Forelimb muscle (tissue), 1 donor: ENCODE data around the gene NRCAM. TPM values are rescaled to one million over a fixed set of nuclear protein-coding genes. Genes with fewer than 3 reads are reported as not detected.

ENCODE experiments used
- DNase-seq: peaks from one replicate; pipeline ENCODE4 v3.0.0-alpha.2; 2013; ENCODE audit warnings: low read depth
- polyA plus RNA-seq: library from polyadenylated mRNA; unstranded; fragments of 120-200 nt; gene quantifications from one replicate; pipeline ENCODE4 v1.2.1, GENCODE V29; 2013; ENCODE audit not compliant: insufficient read length

The NRCAM gene
- polyA plus RNA-seq, 1 donor: 34.9 TPM

DNA sequence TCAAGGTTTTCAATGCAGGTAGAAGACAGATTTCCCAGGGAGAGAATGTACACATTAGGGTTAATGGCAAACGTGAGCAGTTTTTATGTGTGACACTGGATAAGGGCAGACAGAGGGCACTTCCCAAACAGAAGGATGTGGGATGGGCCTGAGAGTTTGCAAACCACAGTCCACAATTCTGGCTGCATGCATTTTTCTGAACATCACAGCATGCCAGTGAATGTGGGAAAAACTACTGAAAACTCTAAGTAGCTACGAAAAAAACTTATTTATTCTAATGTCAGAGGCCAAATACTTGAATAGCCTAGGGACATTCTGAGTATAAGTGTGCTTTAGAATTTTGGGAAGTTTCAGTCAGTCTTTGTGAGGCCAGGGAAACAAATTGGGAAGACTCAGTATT lies 145.9 kb downstream of the NRCAM start:
- DNase-seq: no peak

DNA sequence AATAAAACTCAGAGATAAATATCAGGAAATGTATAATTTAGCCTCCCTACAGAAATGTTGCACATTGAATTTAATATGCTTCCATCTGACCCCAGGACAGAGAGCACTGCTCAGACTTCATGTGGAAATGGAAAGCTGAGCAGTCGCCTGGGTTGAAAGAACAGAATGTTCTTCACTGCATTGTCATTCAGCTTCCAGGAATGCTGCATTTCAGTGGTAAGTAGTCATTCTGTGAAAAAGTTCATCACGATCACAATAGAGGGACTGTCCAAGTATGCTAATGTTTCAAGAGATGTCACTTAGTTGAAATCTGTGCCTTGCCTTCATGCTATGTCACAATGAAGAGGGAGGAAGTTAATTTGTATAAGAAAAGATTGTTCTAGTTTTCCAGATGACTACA lies 147.3 kb downstream of the NRCAM start:
- no peak for DNase-seq

DNA sequence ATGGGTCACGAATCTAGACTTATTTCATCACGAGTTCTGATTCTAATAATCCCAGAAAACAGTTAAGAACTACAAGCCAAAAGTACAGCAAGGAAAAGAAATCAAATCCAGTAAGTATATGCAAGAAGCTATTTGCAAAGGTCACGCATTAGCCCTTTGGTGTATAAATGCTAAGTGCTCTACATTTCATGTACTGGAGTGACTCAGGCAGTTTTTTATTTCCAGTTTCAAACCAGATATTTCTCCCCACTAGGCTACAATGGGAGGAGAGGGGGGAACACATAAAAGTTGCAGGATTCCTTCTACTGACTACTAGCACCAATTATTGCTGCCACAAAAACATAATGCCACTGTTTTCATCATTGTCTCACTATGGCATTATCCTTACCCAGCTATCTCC lies 148.0 kb downstream of the NRCAM start:
- DNase-seq: no peak

DNA sequence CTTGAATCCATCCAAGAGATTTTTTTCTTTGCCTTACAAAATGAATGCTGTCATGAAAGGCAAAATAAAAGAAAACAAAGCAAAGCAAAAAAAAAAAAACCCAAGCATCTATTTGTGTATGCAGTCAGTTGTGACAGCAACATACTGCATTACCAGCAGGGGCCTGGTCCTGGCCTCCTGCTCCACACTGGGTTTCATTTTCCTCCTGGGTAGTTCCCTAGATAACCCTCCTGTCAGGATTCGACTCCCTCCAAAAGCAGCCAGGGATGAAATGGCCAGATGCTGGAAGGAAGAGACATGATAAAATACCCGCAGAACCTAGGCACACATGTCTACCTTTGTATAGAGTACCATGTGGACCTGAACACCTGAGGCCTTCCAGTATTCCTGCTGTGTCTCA lies 148.6 kb downstream of the NRCAM start:
- DNase-seq: no peak

DNA sequence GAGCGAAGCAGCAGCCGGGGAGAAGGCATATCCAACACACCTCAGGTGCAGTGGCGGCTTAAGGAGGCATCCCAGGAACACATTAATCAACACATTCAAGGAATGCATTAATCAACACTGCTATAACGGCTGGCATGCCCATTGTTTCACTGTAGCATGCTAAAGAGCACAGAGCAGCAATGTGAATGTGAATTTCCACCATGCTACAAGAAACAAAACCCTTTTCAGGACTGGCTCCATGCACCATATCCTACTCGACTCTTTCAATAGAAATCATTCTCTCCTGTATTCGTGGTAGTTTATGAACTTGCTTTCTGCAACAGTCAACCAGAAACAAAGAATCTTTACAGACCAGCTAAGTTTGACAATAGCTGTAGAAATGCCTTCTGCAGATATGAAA lies 149.0 kb downstream of the NRCAM start:
- DNase-seq: no peak

DNA sequence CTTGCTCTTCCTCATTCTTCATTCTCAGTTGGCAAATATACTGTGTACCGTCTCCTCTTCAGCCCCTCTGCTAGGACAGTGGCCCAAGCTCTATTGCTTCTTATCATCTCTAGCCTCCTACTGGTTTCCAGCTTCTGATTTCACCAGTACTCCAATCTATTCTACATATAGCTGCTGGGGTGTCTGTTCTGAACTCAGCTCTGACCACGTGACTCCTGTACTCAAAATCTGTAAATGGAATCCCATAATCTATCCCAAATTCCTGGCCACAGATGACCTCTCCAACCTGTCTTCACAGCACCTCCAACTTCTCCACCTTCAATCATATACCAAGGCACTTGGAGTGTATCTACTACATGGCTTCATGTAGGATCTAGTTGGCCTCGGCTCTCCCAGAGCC lies 152.9 kb downstream of the NRCAM start:
- DNase-seq: no peak

DNA sequence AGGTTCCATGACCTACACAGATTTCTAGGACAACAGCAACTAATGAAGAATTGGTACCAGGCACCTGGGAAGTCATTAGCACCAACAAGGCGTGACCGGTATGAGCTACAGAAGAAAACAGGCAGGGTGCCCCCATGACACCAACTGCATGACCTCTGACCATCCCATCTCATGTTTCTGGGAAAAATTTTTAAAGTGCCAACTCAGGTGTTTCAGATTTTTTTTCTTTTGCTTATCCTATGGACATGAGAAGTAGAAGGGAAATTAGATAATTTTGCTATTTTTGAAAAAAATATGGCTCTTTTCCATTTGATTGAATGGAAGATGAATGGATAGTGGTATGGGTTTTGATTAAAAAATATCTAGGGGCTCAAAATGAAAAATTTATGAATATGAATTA lies 154.8 kb downstream of the NRCAM start:
- DNase-seq: no peak

DNA sequence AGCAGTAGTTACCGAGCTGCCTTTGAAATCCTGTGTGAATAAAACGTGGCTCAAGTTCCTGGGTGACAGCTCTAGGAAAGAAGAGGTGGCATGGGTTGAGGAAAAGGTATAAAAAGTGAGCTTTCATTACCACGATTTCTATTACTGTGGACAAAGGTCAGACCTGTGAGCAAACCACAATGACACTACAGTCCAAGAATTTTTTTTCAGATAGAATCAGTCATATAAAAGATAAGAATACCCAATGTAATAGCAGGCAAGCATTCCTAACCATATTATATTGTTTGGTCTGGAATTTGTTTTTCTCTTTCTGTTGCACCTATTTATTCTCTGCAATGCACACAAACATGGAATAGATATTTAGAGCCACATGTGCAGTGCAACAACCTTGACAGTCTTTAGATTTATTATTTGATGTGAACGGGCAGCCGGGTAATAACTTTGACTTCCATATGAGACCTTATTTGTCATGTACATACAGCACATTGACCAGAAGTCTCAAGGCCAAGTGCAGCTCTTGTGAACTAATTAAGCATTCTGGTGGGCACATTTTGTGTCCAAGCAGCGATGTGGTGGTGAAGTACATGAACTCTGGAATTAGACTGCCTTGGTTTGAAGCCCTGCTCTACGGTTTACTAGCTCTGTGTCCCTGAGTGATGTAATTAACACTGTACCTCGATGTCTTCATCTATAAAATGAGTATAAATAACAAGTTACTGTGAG lies 156.8 kb downstream of the NRCAM start:
- no peak for DNase-seq

DNA sequence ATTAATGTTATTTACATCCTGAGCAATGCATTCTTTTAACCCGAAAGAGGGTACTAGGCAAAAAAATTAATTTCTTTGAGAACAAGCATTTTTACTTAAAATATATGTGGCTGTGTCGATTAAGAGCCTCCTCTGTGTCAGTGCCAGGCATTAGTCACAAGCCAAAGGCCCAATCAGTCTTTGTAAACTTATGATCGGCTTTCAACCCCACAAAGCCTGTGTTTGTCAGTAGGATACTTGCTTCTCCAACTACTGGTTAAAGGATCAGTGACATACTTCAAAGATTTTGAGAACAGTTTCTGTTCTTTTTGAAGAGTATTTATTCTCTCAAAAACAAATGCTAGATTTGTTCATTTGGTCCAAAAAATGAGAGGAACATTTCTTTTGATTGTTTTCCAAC lies 159.3 kb downstream of the NRCAM start:
- no peak for DNase-seq

DNA sequence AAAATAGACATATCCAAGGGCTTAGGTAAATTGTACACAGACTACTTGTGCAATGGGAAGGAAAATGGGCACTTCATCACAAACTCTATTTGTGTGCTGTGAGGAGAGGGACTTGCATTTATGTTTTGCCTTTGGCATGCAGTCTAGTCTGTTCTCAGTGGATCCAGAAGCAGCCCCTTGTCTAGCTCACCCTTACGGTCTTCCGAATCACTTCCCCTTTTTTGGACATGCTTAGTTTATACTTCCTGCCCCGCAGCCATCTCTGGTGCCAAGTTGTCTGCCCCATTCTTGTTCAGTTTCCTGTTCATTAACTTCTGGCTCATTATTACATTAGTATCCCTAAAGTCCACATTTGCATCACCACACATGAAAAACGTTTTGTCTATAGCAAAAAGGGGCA lies 161.6 kb downstream of the NRCAM start:
- DNase-seq: no peak

DNA sequence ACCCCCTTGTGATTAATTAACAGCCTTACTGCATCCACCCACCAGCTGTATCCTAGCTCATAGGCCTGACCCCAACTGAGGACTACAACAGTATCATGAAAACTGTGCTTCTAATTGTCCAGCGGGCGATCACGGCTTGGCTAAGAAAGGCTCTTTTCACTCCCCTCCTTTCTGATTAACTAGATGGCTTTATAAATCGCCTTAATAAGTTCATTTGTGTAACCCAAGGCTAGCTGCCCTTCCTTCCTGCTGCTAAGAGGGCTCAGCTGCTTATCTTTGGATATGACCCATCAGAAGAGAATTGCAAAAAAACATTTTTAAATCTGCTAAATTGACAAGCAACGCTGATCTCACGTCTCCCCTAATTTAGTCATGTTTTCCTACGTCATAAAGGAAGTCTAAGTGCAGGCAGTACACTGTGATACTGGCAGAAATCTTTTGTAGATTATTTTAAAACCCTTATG lies 163.1 kb downstream of the NRCAM start:
- DNase-seq: no peak

DNA sequence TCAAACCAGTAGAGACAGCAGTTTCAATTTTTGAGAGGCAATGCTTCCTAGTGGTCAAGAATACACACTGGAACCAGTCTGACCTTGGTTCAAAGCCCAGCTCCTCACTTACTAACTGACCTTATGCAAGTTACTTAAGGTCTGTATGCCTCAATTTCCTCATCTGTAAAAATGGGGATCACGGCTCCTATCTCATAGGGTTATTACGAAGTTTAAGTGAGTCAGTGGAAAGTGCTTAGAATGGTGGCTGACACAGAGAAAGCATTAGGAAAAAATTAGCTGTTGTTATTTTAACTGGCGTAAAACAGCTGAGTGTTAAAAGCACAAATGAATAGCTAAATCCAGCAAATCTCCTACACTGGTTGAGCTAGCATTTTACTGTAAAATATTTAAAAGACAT lies 163.7 kb downstream of the NRCAM start:
- no peak for DNase-seq

DNA sequence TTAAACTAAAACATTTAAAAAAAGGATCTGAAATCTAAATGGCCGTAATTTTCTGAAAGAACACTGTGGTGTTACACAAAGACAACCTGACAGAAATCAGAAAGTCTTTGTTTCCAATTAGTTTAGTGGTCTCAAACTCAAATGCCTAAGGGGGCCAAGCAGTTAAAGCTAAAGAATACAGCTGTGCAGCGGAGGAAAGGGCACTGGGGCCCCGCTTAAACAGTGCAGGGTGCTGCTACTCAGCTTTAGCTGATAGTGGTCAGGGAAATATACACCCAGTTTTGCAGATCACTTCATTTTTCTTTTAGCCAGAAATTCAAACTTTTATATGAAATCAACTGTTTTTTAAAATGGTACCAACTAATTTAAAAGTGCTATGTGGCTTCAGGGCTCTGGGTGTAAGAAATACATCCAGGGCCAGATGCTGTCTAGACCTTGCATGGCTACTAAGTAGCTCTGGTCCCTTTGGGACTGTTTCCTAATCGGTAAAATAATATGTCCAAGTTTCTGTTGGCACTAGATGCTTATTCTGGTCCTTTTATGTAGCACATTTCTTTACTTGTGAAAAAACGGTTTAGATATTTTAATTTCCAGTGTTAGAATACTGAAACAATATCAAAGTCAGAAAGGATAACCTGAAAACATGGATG lies 164.3 kb downstream of the NRCAM start:
- DNase-seq: no peak

DNA sequence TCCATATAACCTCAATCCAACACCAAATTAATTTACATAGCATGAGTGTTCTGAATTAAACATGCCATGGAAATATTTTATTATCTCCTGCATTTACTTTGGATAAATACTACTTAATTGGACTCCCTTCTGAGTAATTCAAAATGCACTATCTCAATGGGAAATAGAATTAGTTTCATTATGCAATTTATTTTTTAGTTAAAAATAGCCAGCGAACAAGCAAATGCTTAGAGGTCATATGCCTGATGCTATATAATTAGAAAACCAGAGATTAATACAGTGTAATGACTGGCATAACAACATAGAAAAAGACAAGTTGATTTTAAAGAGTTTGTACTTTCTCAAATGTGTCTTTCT lies 165.1 kb downstream of the NRCAM start:
- DNase-seq: no peak

DNA sequence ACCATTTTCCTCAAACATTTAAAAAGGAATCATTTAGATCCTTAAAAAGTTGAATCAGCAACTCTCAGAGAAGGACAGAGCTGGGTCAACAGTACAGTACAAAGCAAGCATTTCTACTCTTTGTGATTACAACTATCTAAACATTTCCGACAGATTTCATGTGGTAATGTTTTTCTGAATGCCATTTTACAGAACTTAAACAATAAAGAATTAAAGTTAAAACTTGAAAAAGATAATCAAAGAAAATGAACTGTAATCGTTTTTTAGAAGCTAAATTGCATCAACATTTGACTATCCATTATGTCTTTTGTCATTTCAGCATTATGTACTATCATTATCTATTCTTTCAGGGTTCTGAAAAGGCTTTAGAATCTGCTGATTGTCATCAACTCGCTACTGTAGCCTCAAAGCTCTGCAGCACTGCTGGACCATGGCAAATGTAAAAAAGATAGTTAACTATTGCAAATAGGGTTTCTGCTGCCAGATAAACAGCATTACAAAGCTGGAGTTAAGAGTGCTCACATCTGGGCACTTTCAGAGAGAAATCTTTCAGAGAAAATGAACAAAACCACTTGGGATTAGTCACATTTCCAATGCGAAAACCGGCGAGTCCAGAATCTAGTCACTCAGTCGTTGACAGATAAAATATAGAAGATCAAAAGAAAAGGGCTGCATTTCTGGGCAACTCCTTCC lies 165.6 kb downstream of the NRCAM start:
- no peak for DNase-seq

DNA sequence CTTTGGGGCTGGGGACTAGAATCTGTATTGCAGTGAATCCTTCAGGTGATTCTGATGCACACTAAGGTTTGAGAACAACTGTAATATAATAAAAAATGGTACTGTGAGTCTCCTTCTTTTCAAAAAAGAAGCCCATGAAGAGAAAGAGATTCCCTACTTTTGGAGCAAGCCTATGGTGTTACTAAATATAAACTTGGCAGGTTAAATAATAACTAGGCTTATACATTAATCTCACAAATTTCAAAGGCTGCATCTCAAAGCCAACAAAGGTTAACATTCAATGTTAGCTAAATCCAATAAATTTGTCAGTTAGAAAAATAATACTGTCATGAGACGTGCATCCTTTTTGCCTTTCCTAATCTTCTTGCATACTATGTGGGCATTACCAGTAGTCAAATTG lies 166.4 kb downstream of the NRCAM start:
- DNase-seq: no peak

DNA sequence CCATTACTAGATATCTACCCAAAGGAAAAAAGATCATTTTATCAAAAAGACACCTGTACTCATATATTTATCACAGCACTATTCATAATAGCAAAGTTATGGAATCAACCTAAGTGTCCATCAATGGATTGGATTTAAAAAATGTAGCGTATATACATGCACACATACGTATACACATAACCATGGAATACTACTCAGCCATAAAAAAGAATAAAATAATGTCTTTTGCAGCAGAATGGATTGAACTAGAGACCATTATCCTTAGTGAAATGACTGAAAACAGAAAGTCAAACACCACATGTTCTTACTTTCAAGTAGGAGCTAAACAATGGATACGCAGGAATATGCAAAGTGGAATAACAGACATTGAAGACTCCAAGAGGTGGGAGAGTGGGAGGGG lies 168.4 kb downstream of the NRCAM start:
- DNase-seq: no peak

DNA sequence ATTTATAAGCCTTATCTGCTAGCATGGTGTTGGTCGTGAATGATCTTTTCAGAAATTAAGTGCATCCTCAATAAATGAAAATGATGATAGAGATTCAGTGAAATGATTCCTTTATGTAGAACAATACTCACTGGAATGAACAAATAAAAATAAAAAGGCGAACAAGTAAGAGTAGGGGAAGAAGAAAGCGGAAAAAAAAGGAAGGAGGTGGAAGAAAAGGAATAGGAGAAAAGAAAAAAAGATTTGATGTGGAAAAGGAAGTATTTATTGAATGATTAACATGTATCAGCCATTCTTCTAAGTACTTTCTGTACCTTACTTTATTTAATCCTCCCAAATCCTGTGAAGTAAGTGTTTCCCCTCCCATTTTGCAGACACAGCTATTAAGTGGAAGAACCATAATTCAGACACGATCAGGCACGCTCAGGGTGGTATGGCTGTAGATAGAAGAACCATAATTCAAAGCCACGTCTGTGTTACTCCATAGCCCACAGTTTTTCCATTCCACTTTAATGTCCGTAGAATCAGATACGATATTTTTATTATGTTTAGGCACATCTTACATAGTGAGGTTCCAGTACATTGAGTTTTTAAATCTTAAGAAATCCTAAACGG lies 169.8 kb downstream of the NRCAM start:
- DNase-seq: no peak

DNA sequence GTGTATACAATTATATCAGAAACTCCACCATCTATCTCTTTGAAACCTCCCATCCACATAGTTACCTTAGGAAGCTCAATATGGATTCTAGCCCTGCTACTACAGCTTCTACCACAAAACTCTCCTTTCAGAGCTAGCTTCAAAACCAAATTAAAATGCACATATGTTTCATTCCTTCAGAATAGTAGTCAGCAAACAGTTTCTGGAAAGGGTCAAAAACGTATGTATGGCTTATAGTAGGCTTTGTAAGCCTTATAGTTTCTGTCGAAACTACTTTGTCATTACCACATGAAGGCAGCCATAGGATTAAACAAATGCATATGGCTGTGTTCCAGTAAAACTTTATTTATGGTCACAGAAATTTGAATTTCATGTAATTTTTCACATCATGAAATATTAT lies 170.5 kb downstream of the NRCAM start:
- no peak for DNase-seq

DNA sequence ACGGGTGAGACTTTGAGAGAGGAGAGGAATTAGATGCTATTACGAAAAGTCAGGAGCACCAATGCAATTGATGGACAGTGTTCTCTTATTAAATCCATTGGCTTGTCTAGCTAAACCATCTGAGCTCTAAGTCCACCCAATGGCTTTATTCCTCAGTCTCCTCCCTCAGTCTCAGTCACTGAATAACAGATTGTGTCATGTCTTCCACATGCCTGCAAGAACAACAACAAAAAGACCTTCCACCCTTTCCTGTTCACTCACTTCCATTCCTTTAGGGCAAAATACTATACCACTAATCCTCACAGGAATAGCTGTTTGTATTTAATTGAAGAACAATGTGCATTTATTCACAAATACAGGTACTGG lies 171.2 kb downstream of the NRCAM start:
- DNase-seq: no peak

DNA sequence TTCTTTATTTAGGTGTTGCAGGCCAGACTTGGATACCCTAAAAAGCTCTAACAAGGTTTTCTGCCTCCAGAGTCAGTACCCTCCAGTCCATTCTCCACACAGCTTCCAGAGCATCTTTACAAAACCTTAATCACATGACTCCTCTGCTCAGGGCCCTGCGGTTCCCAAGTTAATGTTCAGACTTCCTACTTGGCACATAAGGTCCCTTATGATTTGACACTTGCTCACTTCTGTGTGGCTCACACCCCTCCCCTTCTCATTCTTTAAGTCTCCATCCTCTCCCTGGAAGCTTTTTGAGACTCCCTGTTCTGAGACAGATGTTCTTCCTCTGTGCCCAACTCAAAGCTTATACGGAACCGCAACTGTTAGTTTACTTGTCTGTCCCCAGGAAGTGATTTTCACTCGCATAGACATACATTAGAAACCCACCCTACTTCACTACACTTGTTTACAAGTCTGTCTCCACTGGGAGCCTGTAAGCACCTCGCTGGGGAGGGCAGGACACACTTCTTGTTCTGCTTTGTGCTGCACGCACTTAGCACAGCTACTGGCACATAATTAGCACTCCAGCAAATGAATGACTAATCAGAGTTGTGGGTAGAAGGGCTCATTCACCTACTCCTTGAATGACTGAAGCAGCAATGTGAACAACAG lies 171.8 kb downstream of the NRCAM start:
- no peak for DNase-seq

DNA sequence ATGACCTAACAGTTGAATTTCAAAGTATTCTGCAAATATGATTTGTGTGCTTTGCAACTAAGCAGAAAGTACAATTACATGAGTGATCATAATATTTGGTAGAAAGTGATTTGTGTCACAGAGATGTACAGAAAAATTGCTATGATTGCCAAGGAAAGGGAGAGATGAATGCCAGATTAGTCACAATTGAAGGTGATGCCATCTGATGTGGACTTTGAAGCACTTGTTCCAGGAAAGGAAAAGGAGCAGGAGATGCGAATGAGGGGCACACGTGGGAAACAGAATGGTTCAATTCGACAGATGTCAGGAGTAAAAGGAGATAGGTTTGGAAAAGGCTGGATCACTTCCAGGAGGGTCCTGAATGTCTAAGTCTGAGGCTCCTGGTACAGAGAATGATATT lies 173.0 kb downstream of the NRCAM start:
- no peak for DNase-seq
